Small intestine (tissue), 16 donors: ENCODE data around the gene LPXN. TPM values are rescaled to one million over a fixed set of nuclear protein-coding genes. Genes with fewer than 3 reads are reported as not detected.

Source experiments
- DNase-seq, 2 donors: peaks; one replicate each; pipeline versions ENCODE4 v3.0.0 to v3.0.0-alpha.2; 2013
- FAIRE-seq: peaks from 2 replicates; lab custom pipeline; 2012; peaks lifted over from hg19 to GRCh38; lab: Jason Lieb, UNC
- H3K27ac ChIP-seq, 3 donors: one replicate each; pipeline ENCODE4 v1.5.1; 2013; ENCODE audit warnings: low read length in 2 of 3, mild to moderate bottlenecking in 2 of 3, control low read depth in 1 of 3, inconsistent platforms in 1 of 3, low read depth in 1 of 3, moderate library complexity in 1 of 3
- H3K27me3 ChIP-seq, 3 donors: one replicate each; pipeline ENCODE4 v1.6.1; 2013; ENCODE audit warnings: low read length in 3 of 3, inconsistent platforms in 1 of 3; ENCODE audit not compliant: control insufficient read depth in 3 of 3, insufficient read depth in 3 of 3
- H3K36me3 ChIP-seq, 3 donors: one replicate each; pipeline ENCODE4 v1.6.1; 2013; ENCODE audit warnings: low read length in 3 of 3, inconsistent platforms in 1 of 3, low read depth in 1 of 3, mild to moderate bottlenecking in 1 of 3, moderate library complexity in 1 of 3; ENCODE audit not compliant: control insufficient read depth in 3 of 3, insufficient read depth in 2 of 3
- H3K4me1 ChIP-seq, 3 donors: one replicate each; pipeline ENCODE4 v1.6.1; 2013; ENCODE audit warnings: low read length in 2 of 3, inconsistent platforms in 1 of 3, low read depth in 1 of 3, mild to moderate bottlenecking in 1 of 3, moderate library complexity in 1 of 3; ENCODE audit not compliant: control insufficient read depth in 3 of 3, insufficient read depth in 2 of 3
- H3K4me3 ChIP-seq, 3 donors: one replicate each; pipeline ENCODE4 v1.5.1; 2013; ENCODE audit warnings: low read length in 3 of 3, control low read depth in 1 of 3, inconsistent platforms in 1 of 3, low read depth in 1 of 3, mild to moderate bottlenecking in 1 of 3, moderate library complexity in 1 of 3
- H3K9me3 ChIP-seq, 2 donors: one replicate each; pipeline ENCODE4 v1.6.1; 2013; ENCODE audit warnings: low read depth in 1 of 2, low read length in 1 of 2; ENCODE audit not compliant: control insufficient read depth in 2 of 2, insufficient read depth in 1 of 2
- whole genome bisulfite sequencing, 3 donors: extraction: QIAGEN DNeasy Blood & Tissue Kit; methylation state at CpG; one replicate each; pipeline ENCODE4 v1.1.7; 2013; 5-methylcytosine and 5-hydroxymethylcytosine counted together
- long read RNA-seq, 10 donors: transcript quantifications; one replicate each; lab custom pipeline, GENCODE V29; 2026
- polyA plus RNA-seq, 4 donors: library from polyadenylated mRNA; stranded (reverse) in 3 of 4; unstranded in 1 of 4; fragments of 200-250 nt in 3 of 4; fragments of 120-200 nt in 1 of 4; gene quantifications; one replicate each; pipeline versions ENCODE4 v1.2.1 to v1.2.3, GENCODE V29; 2013
- donor health status: healthy with polysubstance abuse.
- donor health status: control.
- donor health status: control.
- donor health status: Bipolar disorder and iron deficiency.
- donor health status: healthy.

LPXN gene
- polyA plus RNA-seq = 10 to 100 TPM in 2 of 4 donors, 1 to 10 TPM in 2; 5.3 to 14.0 (median 8.6) TPM
- long read RNA-seq, donor 1, partial matches to known transcripts = 0 of 4 reads
- long read RNA-seq, donor 1, other reads (novel, unspliced or antisense) = 0 of 4 reads
- long read RNA-seq, donor 2 = 0 reads
- long read RNA-seq, donor 3 = 0 reads
- long read RNA-seq, donor 4 = 0 reads
- long read RNA-seq, donor 5 = 0 reads
- long read RNA-seq, donor 6, partial matches to known transcripts = 0 of 3 reads
- long read RNA-seq, donor 6, other reads (novel, unspliced or antisense) = 0 of 3 reads
- long read RNA-seq, donor 7 = 0 reads
- long read RNA-seq, donor 8 = 0 reads
- long read RNA-seq, donor 9 = 0 reads
- long read RNA-seq, donor 10, partial matches to known transcripts = 0 of 1 reads
- long read RNA-seq, donor 10, other reads (novel, unspliced or antisense) = 0 of 1 reads

DNA sequence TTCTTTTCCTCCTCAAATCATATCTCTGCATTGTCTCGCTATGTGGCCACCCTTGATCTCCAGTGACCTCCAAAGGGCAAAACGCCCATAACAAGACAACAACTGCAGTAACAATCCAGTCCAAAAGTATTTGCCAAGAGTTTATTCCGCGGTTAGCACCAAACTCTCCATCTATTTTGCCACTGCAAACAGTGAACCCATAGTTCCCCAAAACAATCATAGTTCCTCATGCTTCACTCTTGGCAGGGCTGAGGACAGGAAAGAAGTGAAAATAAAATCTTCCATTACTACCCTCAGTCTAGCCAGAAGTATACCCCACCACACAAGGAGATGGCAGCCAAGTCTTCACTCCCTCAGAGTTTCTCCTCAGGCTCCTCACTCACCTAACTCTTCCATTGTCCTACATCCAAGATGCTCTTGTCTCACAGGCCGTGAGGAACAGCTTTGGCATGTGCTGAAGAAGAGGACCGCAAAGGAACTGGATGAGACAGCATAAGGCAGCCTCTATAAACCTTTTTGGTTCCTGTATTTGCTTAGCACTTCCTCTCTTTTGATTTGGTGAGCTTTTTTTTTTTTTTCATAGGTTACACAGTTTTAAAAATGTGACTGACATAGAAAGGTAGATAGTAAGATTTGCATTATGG lies at the start of gene LPXN:
TSS of gene LPXN (minus strand) at position 480 of the 644 bp plus-strand sequence. CDS start at position 396, 84 bp downstream.
- H3K27me3 ChIP-seq = no peaks in the 10 kb centered on the region
- DNase-seq (peak in 1 of 2 donors; percentile 39), FAIRE-seq (no peak)
- peak within 1 kb of the TSS in 2 of 3 donors; percentile 47 to 92 for H3K4me3 ChIP-seq
- peaks cover 6 to 8% (median 7%) of the 10 kb centered on the region in 3 donors for H3K4me1 ChIP-seq
- WGBS, 3 donors = 66 to 80% (median 71%) methylated on average over 6 of the region's 6 CpGs
- peak within 1 kb of the TSS; percentile 97 to 100 (median 98) for H3K27ac ChIP-seq
- H3K36me3 ChIP-seq = peaks cover 0 to under 1% (median 0%) of the 10 kb centered on the region in 3 donors
- no peaks in the 10 kb centered on the region for H3K9me3 ChIP-seq

DNA sequence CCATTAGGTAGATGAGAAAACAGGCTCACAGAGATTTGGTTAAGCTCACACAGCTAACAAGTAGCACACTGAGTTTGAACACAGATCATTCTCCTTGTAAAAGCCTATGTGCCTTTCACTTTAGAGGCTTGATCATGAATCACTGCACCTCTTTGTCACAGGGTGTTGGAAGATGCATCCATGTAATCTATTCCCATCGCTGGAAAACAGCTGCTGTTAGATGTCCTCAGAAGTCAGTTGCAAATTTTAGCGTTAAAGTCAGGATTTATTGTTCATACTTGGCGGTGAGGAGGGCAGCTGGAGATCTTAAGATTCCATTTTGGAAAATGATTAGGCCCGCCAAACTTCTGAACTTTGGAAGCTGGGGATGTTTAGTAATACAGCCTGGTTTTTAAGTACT lies 49.4 kb upstream of the LPXN start:
- Histone ChIP-seq H3K36me3 (peaks cover 2 to 14% (median 13%) of the 10 kb centered on the region in 3 donors), H3K4me3 (no peak overlapping the region), H3K9me3 (no peaks in the 10 kb centered on the region), H3K27ac (no peak overlapping the region), H3K27me3 (no peaks in the 10 kb centered on the region), H3K4me1 (no peaks in the 10 kb centered on the region)
- 87 to 94% (median 90%) methylated on average over 4 of the region's 4 CpGs for WGBS, 3 donors
- FAIRE-seq = no peak
- no peak for DNase-seq

DNA sequence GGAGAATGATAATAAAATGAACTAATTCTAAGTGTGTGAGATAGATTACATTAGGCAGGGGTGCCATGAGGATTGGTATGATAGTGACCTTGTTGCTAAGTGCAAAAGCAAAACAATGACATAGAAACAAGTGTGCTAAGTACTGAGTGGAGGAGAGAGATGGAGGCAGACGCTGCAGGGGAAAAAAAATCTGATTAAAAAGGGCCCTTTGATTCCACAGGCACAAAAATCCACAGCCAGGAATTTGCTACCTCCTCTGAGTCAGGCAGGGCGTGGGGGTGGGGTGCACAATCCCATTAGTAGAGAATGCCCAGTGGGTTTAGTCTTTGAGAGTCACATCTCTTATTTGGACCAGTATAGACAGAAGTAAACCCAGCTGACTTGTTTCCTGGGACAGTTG lies 46.7 kb upstream of the LPXN start, which contains the start of gene CNTF:
TSS of gene CNTF (plus strand) at position 322 of the 400 bp plus-strand sequence. CDS start 88 bp downstream, outside the sequence.
- Histone ChIP-seq H3K27ac (no peak within 1 kb of the TSS), H3K36me3 (peaks cover 11 to 21% (median 17%) of the 10 kb centered on the region in 3 donors), H3K4me3 (no peak within 1 kb of the TSS), H3K27me3 (no peaks in the 10 kb centered on the region), H3K9me3 (no peaks in the 10 kb centered on the region), H3K4me1 (peaks cover 0 to 3% (median 0%) of the 10 kb centered on the region in 3 donors)
- DNase-seq (no peak), FAIRE-seq (no peak)
- 78 to 86% (median 79%) methylated on average over 2 of the region's 2 CpGs for WGBS, 3 donors

DNA sequence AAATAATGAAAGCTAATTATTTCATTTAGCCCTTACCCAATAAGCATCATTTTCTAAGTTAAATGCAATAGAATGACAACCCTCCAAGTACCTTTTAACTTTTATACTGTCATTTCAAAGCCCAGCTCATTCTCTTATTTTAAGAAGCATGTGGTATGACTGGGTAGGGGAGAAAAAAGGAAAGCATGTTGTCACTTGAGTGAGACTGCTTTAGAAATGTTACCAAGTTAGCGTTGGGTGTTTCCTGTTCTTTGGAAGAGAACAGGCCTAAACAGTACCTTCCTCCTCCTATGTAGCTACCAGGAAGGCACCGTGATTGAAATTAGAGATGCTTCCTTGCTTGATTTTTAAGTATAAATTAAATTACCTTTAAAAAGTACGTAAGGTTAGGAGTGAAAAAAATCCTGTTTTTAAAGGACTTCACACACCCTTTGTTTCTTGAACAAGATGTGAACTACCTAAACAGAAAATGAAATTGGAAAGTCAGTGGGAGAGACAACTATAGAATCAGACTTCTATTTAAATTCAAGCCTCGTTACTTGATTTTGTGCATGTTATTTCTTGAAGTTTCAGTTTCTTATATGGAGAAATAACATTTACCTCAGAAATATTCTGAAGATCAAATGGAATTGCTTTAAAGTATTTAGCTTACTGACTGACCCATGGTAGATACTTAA lies 46.1 kb upstream of the LPXN start:
- Histone ChIP-seq H3K27ac (no peak overlapping the region), H3K4me3 (no peak overlapping the region), H3K4me1 (peaks cover 0 to 3% (median 0%) of the 10 kb centered on the region in 3 donors), H3K36me3 (peaks cover 11 to 24% (median 18%) of the 10 kb centered on the region in 3 donors), H3K9me3 (no peaks in the 10 kb centered on the region), H3K27me3 (no peaks in the 10 kb centered on the region)
- whole genome bisulfite sequencing, 3 donors = 83 to 91% (median 85%) methylated on average over 4 of the region's 4 CpGs
- no peak for DNase-seq
- no peak for FAIRE-seq

DNA sequence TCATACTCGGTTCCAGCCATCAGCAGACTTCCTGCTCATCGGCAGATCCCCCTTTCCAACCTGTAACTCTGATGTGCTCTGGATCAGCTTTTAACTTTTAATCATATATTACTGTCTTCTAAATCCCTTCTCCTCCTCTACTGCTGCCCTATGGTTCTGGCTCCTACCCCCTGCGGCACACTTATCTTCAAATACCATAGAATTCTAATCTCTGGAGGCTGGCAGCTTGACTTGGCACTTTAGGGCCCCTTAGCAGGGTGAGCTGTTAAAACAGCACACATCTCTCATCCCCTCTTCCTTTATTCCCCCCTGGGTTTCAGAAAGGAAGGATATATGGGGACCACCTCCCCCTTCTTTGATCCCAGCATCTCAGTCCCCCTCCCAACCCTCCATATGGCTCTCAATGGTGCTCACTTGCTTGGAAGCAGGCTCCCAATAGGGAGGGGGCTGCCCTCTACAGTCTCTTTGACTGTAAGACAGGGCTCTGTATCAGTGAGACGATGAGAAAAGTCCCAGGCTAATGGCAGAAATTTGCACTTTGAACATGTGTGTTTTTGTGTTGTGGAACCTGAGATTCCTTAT lies 42.4 kb upstream of the LPXN start:
- peaks cover 0 to 3% (median 2%) of the 10 kb centered on the region in 3 donors for H3K4me1 ChIP-seq
- H3K27me3 ChIP-seq = no peaks in the 10 kb centered on the region
- peaks cover 18 to 21% (median 19%) of the 10 kb centered on the region in 3 donors for H3K36me3 ChIP-seq
- DNase-seq (peak; percentile 23 to 56), FAIRE-seq (no peak)
- H3K4me3 ChIP-seq = no peak overlapping the region
- no peaks in the 10 kb centered on the region for H3K9me3 ChIP-seq
- no peak overlapping the region for H3K27ac ChIP-seq
- 70 to 75% (median 73%) methylated on average over 4 of the region's 4 CpGs for WGBS, 3 donors

DNA sequence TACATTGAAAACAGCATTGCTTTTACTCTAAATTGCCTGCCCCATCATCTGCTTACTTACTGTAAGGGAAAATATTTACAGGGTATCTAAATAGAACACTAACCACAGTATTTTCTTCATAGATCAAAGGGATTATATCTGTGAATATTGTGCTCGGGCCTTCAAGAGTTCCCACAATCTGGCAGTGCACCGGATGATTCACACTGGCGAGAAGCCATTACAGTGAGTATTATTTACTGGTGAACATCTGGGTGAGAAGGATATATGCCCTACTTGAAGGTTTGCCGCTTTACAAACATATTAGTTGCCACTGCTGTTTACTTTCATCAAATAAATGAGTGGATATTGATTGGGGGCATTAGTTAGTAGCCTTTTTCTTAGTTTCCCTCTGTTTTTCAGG lies 40.9 kb upstream of the LPXN start:
- H3K36me3 ChIP-seq = peaks cover 14 to 25% (median 17%) of the 10 kb centered on the region in 3 donors

DNA sequence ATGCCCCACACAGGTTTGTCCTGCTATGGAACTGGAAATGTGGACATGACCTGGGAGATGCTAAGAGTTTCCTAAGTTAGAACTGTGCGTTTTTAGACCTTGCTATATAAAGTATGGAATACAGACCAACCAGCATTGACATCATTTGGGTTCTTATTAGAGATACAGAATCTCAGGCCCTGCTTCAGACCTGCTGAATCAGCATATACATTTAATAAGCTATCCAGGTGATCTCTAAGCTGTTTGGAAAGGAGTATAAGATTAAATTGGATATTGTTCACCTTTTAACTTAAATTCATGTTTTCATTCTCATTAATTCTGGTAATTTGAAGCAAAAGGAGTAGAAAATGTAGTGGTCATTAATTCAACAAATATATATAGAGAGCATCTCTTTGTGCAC lies 39.9 kb upstream of the LPXN start:
- no peaks in the 10 kb centered on the region for H3K27me3 ChIP-seq
- peaks cover 0 to 3% (median 2%) of the 10 kb centered on the region in 3 donors for H3K4me1 ChIP-seq
- H3K4me3 ChIP-seq = no peak overlapping the region
- DNase-seq (no peak), FAIRE-seq (no peak)
- H3K36me3 ChIP-seq = peaks cover 14 to 25% (median 19%) of the 10 kb centered on the region in 3 donors
- 91 to 95% (median 95%) methylated on average over 1 of the region's 1 CpG for WGBS, 3 donors
- H3K27ac ChIP-seq = no peak overlapping the region
- H3K9me3 ChIP-seq = no peaks in the 10 kb centered on the region

More for the DNA sequence above, 40.9 kb upstream of the LPXN start:
- H3K9me3 ChIP-seq = no peaks in the 10 kb centered on the region
- peaks cover 0 to 3% (median 2%) of the 10 kb centered on the region in 3 donors for H3K4me1 ChIP-seq
- FAIRE-seq (no peak), DNase-seq (no peak)
- H3K4me3 ChIP-seq = no peak overlapping the region
- no peak overlapping the region for H3K27ac ChIP-seq
- whole genome bisulfite sequencing, 3 donors = 60 to 65% (median 60%) methylated on average over 4 of the region's 4 CpGs
- H3K27me3 ChIP-seq = no peaks in the 10 kb centered on the region
